ENCODE results near the gene GLYAT.
"Not testable (repeated sequence)": the region's sequence is repeated elsewhere in the genome, so short reads cannot be mapped to it uniquely, and the experiment has no call there.

GLYAT gene

GRCh38 chr11:58742981-58743880 lies 11.5 kb upstream of the GLYAT start:
- DNase-seq (ENCODE audit: low read depth in 1 of 2, low spot score in 1 of 2): no peak

DNA sequence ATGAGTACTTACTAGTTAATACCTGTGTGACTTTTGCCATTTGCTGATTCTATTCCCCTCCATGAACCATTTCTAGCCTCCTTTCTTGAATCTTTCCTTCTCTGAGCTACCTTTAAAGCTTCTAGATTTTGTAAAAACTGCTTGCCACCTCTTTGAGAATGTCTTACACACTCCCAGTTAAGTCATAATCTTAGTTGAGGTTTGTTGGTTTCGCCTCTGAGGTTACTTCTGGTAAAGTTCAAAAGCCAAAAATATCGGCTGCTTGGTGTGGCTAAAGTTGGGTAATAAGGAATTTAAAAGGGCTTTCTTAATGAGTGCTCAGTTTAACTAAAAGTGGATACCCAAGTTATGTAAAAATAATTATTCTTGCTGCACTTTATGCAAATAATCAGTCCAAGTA lies 10.4 kb upstream of the GLYAT start:
- DNase-seq (ENCODE audit: low read depth in 1 of 2, low spot score in 1 of 2): no peak

- no peak for DNase-seq (ENCODE audit: low read depth in 1 of 2, low spot score in 1 of 2)
Measured at GRCh38 chr11:58741127-58741526, 9.4 kb upstream of the GLYAT start.

GRCh38 chr11:58740447-58740846 lies 8.7 kb upstream of the GLYAT start:
- DNase-seq (ENCODE audit: low read depth in 1 of 2, low spot score in 1 of 2): no peak

- DNase-seq (ENCODE audit: low read depth in 1 of 2, low spot score in 1 of 2): no peak
Measured at GRCh38 chr11:58739725-58740430, 8.1 kb upstream of the GLYAT start.

GRCh38 chr11:58734681-58735490 lies 3.1 kb upstream of the GLYAT start:
- DNase-seq (ENCODE audit: low read depth in 1 of 2, low spot score in 1 of 2): no peak

- no peak for DNase-seq (ENCODE audit: low read depth in 1 of 2, low spot score in 1 of 2)
Measured at GRCh38 chr11:58730507-58731089, 1.1 kb downstream of the GLYAT start.

DNA sequence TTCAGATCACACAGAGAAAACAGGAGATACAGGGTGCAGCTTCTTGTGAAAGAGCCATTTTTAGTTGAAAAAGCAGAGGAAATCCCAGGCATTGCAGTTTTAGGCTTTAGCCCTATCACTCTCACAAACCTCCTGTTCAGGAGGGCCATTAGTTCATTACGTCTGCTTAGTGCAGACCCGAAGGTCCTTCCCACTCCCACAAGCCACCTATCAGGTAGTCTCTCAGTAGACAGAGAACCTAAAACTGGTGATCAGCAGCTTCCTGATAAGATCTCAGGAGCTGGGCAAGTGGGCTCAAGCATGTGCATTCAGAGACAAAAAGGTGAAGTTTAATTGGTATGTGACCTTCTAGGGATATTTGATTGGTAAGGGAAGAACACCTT lies 4.3 kb downstream of the GLYAT start:
- DNase-seq (ENCODE audit: low read depth in 1 of 2, low spot score in 1 of 2): no peak

DNA sequence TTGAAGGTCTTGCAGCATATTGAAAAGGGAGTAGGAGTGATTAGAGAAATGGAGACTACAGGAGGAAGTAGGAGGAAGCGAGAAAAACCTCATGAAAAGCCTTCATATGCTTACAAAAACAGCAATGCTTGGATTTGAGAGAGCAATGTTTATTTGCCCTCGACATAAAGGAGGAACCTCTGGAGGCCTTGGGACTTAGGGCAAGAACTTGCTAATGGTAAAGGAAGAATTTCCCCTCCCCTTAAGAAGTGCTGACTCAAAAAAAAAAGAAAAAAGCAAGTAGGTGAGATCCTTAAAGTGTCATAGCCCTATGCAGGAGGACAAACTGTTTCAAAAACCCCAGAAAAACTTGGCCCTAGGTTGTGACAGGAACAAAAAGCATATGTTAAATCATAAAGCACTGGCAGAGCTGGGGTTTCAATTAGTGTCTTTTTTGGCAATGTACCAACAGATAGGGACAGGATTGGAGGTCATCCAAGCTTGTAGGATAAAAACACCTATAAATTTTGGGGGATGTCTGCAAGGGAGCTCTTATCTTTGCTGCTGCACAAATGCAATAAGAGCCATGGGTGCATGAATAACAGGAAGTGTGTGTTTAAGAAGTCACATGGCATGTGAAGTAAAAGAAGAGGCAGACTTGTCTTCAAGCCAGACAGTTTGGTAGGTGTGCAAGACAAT lies 4.9 kb downstream of the GLYAT start:
- no peak for DNase-seq (ENCODE audit: low read depth in 1 of 2, low spot score in 1 of 2)

- no peak for DNase-seq (ENCODE audit: low read depth in 1 of 2, low spot score in 1 of 2)
Measured at GRCh38 chr11:58719406-58720117, 12.2 kb downstream of the GLYAT start.

DNA sequence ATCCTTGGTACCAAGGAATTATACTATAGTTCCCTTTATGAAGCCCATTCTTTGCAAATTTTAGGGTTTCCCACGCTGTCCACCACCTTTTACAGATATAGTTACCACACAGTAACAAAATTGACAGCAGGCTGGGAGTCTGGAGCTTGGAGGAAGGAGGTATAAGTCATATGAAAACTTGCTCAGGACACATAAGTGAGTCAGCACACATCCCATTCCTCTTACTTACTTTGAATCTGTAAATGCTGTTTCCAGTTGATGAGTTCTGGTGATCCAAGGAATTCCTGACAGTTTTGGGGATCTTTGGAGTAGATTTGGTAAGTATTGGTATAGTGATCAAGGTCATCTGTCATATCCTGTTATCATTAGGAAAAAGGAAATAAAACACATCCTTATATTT lies 19.2 kb downstream of the GLYAT start:
- no peak for DNase-seq (ENCODE audit: low read depth in 1 of 2, low spot score in 1 of 2)

GRCh38 chr11:58711832-58712231 lies 19.9 kb downstream of the GLYAT start:
- no peak for DNase-seq (ENCODE audit: low read depth in 1 of 2, low spot score in 1 of 2)

DNA sequence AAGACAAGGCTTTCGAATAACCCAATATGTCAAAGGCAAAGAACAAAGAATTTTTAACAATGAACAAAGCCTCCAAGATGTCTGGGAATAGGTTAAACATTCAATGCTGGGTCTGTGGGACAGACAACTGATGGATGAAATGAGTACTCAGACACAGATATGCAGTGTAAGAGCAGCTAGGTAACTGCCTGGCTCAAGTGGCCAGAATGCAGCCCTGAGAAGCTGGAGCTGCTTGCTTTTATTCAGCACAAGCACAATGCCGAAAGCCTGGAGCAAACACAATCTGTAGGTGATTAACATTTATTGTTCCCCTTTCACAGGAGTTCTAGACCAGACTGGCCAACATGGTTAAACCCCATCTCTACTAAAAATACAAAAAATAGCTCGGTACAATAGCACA lies 24.0 kb downstream of the GLYAT start:
- no peak for DNase-seq (ENCODE audit: low read depth in 1 of 2, low spot score in 1 of 2)

GRCh38 chr11:58696825-58697224 lies 34.9 kb downstream of the GLYAT start:
- DNase-seq (ENCODE audit: low read depth in 1 of 2, low spot score in 1 of 2): not testable (repeated sequence)

- no peak for DNase-seq (ENCODE audit: low read depth in 1 of 2, low spot score in 1 of 2)
Measured at GRCh38 chr11:58693026-58693425, 38.7 kb downstream of the GLYAT start.

DNA sequence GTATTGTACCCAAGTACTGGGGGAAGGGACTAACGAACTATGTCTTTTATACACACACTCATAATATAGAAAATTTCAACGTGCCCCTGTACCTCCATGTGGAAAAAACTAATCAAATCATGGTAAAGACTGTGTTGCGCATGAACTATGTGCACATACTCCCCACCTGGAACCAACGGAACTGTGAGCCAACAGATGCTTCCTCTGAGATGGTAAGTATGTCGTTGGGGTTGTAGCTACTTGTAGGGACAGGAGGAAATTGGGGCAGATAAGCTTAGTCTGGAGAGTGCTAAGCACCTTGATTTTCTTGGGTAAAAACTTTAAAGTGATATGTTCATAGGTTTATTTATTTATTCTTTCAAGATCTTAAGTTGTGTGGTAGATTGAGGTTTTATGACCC lies 40.1 kb downstream of the GLYAT start:
- DNase-seq (ENCODE audit: low read depth in 1 of 2, low spot score in 1 of 2): no peak

- DNase-seq (ENCODE audit: low read depth in 1 of 2, low spot score in 1 of 2): no peak
Measured at GRCh38 chr11:58688789-58689503, 42.8 kb downstream of the GLYAT start.

DNA sequence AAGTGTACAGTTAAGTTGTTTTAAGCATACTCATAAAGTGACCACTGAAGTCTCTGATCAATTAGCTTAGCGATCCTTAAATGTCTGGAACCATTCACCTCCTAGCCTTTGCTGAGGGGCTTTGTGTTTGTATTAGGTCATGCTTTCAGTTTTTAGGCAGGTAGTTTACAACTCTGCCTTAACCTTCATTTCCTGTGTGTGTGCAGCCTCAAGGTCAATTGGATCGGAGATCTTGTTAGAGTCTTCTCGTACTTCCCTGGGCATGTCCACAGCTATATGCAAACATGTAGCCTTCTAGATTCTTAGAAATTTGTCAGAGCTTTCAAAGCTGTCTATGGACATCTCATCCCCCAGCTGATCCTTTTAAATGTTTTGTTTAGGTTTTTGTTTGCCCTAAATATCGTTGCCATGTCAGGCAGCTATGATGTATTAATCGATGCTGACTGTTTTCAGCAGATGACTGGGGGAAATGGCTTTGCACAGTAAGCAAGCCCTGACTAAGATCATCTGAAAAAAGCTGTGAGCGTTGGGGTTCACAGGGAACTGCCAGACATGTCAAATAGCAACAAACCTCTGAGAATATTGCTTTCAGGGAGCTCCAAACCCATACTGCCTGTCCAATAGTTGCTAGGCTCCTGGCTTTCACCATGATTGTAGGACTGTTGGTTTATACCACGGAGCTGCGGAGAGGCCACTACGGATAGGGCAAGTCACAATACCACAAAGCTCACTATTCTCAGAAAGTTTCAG lies 45.6 kb downstream of the GLYAT start:
- DNase-seq (ENCODE audit: low read depth in 1 of 2, low spot score in 1 of 2): no peak

DNA sequence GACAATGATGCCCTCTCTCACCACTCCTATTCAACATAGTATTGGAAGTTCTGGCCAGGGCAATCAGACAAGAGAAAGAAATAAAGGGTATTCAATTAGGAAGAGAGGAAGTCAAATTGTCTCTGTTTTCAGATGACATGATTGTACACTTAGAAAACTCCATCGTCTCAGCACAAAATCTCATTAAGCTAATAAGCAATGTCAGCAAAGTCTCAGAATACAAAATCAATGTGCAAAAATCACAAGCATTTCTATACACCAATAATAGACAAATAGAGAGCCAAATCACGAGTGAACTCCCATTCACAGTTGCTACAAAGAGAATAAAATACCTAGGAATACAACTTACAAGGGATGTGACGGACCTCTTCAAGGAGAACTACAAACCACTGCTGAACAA lies 49.1 kb downstream of the GLYAT start:
- not testable (repeated sequence) for DNase-seq (ENCODE audit: low read depth in 1 of 2, low spot score in 1 of 2)

All from stimulated activated CD4-positive, alpha-beta T cell treated with anti-CD3 and anti-CD28 coated beads, Interleukin-15, amount 100 ng/mL, for 1 hour (primary cell).